NCI-H460 (cell line): Measurements from ENCODE around the gene ALG9. TPM values are rescaled to one million over a fixed set of nuclear protein-coding genes. Genes with fewer than 3 reads are reported as not detected.

Experiments
- DNase-seq: peaks from one replicate; pipeline ENCODE4 v3.0.0-alpha.2; 2016; ENCODE audit warnings: low read depth; ENCODE audit errors: extremely low read depth
- total RNA-seq: library from RNA; depleted of rRNA; stranded (reverse); fragments of >200 nt; shearing (Covaris generic); gene quantifications from 2 replicates; pipeline ENCODE4 v1.2.3, GENCODE V29; 2014

ALG9 gene
- total RNA-seq, 1 experiment from 2014 or later = 47.5 TPM

DNA sequence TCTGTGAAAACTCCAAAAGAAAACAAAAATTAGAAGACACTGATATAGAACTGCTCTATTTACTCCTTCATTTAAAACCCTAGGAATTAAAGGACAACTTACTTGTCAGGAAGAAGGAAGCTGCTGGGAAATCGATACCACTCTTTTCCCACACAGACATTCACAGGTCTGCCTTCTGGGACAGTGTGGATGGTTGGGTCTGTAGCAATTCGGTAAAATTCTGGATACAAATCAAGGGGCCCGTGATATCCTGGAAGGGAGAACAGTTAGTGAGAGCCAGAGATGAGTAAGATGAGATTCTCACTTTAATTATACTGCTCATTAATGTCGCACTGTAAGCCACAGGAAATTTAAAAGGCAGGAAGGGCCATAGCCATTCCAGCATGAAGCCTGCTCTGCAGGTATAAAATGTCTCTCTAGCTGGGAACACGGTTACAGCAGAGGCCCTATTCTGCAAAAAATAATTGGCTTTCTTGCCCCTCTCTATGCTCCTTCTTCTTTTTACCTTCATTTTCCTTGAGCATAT is 34.0 kb downstream of the ALG9 start:
- no peak for DNase-seq

- DNase-seq = no peak
Observed at GRCh38 chr11:111836721-111837120, 34.7 kb downstream of the ALG9 start.

- no peak for DNase-seq
Observed at GRCh38 chr11:111836162-111836561, 35.2 kb downstream of the ALG9 start.

DNA sequence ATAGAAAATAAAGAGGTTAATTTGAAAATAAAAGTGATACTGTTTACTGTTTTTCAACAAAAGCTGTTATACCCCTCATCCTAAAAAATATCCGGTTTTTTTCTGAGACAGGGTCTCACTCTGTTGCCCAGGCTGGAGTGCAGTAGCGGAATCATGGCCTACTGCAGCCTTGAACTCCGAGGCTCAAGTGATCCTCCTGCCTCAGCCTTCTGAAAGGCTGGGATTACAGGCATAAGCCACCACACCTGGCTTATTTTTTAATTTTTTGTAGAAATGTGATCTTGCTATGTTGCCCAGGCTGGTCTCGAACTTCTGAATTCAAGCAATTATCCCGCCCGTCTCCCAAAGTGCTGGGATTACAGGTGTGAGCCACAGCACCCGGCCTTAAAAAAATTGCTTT is 35.7 kb downstream of the ALG9 start:
- DNase-seq = no peak

DNA sequence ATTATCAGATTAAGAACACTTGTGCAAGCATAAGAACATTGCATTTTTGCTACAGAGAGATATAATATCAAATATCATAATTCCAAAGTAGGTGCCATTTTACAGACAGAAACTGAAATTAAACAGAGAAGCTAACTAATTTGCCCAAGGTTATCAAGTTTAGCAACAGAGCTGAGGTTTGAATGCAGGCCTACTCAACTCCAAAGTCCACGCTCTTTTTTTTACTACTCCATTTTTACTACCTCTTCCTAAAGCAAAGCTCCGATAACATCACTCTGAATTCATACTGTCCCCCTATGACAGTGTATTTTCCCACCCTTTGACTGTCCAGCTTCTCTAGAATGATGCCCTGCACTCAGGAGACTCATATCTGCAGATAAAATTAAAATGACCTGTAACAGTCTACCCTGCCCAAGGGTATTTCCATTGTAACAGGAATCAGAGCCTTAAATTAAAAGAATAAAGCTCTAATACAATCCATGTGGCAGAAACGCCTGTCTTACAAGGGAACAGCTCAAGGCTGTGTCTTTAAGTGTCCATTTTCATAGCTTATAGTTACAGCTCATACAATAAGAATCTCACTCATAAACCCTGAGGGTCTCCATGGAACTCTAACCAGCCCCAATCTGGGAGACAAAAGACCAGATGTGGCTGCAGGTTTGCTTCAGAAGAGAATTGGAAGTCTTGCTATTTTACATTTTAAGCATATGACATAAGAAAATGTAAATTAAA is 36.8 kb downstream of the ALG9 start:
- DNase-seq = no peak

- no peak for DNase-seq
Observed at GRCh38 chr11:111833524-111833923, 37.9 kb downstream of the ALG9 start.

GRCh38 chr11:111829185-111829968 is 42.0 kb downstream of the ALG9 start:
- DNase-seq = no peak

DNA sequence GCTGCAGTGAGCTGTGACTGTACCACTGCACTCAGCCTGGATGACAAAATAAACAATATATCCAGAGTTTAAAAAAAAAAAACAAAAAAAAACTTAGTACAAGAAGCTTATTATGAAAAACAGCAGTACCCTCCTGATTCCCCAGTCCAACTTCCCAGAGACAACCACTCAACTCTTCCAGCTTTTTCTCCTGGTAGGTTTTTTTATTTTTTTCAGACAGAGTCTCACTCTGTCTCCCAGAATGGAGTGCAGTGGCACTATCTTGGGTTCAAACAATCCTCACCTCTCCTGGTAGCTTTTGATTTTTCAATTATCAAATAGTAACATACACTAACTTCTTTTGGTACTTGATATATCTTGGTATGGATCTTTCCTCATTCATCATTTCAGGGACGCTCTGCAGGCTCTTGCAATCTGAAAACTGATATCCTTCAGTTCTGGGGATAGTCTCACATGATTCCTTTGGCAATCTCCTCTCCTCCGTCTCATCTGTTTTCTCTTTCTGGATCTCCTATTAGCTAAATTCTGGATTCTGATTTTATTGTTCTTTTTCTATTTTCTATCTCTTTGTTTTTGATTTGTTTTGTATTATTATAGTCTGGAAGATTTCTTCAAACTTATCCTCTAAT is 44.9 kb downstream of the ALG9 start:
- no peak for DNase-seq

DNA sequence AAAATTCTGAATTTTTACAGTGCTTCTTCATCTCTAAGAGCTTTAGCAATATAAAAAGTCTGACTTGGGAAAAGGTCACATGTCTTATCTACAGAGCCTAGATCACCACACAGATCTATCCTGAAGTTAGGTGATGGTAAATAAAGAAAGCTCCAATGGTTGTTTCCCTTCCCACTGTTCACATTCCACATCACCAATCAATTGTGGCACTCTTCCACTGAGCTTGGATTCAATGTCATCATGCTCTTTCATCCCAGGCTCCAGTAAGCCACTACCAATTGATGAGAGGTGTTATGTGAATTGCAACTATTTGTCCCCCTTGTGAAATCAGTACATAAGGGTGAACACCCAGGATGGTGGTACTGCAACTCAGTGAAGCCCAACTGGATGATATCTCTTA is 47.8 kb downstream of the ALG9 start:
- no peak for DNase-seq

GRCh38 chr11:111823131-111823530 is 48.2 kb downstream of the ALG9 start:
- DNase-seq = no peak

DNA sequence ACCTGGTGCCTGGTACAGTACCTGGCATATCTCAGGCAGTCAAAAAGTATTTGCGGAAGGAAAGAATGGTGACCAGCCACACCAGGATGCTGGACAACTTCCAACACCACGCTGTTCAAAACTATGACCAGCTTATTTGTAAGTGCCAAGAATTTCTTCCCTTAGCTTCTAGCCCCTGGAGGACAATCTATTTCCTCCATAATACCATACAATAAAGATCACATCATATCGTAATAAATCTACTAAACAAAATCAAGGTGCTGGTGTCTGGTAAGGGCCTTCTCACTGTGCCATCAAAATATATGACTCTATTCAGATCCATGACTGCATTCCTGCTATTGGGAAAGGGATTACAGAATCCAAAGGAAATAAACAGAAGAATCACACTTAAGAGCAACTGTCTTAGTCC is 51.5 kb downstream of the ALG9 start:
- no peak for DNase-seq

- peak; percentile 62 for DNase-seq
Observed at GRCh38 chr11:111819161-111819828, 52.1 kb downstream of the ALG9 start.

DNA sequence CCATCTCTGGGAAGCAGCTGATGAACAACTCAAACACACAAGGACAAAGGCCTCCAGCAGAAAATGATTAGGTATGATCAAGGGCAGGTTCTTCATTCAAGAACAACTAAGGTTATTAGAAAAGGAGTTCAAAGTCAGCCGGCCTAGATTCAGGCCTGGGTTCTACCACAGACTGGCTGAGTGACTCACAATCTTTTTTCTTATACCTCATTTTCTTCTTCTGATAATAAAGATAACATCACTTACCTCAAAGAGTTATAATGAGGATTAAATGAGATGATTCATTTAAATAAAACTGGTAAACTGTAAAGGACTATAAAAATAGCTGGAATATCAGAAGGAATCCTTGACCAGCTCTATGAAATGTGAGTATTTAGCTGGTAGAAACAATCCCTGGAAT is 55.9 kb downstream of the ALG9 start:
- DNase-seq = no peak

- no peak for DNase-seq
Observed at GRCh38 chr11:111814557-111815320, 56.6 kb downstream of the ALG9 start.

GRCh38 chr11:111814106-111814505 is 57.3 kb downstream of the ALG9 start:
- no peak for DNase-seq

DNA sequence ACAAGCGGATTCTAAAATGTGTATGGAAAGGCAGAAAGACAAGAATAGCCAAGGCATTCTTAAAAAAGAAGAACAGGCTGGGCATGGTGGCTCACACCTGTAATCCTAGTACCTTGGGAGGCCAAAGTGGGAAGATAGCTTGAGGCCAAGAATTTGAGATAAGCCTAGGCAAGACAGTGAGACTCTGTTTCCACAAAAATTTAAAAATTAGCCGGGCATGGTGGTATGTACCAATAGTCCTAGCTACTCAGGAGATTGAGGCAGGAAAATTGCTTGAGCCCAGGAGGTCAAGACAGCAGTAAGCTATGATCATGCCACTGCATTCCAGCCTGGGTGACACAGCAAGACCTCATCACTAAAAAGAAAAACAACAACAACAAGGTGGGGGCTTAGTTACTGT is 59.2 kb downstream of the ALG9 start:
- no peak for DNase-seq

DNA sequence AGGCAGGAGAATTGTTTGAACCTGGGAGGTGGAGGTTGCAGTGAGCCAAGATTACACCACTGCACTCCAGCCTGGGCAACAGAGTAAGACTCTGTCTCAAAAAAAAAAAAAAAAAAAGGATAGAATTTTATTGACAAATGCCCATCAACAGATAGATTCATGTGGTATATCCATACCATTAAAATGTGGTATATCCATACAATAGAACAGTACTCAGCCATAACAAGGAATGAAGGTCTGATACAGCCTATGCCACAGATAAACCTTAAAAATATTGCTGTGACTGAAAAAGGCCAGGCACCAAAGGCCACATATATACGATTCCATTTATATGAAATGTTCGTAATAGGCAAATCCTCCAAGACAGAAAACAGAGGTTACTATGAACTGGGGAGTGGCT is 59.9 kb downstream of the ALG9 start:
- no peak for DNase-seq

DNA sequence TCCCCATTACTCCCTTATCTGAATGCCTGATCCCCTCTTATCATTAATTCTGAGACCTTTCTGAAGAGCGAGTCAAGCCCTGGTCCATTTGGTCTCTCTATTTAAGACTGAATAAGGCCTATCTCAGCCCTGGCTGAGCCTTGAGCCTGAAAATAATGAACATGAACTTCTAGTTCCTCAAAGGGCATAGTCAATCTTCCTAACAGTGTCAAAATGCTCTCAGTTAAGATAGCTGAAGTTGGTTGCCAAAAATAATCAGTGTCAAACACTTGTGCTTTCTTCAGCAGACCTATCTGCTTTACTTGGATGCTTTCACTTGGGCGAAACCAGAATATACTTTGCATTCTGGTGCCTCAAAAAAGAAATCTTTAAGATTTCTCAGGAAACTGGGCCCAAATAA is 62.5 kb downstream of the ALG9 start:
- no peak for DNase-seq

- DNase-seq = no peak
Observed at GRCh38 chr11:111808063-111808588, 63.3 kb downstream of the ALG9 start.

- no peak for DNase-seq
Observed at GRCh38 chr11:111807076-111807475, 64.3 kb downstream of the ALG9 start.
